ENCODE measurements around the gene IGSF23. TPM values are rescaled to one million over a fixed set of nuclear protein-coding genes. Genes with fewer than 3 reads are reported as not detected.

The IGSF23 gene
- total and polyA plus RNA-seq, 2 experiments from 2014 or later, result not detected

DNA sequence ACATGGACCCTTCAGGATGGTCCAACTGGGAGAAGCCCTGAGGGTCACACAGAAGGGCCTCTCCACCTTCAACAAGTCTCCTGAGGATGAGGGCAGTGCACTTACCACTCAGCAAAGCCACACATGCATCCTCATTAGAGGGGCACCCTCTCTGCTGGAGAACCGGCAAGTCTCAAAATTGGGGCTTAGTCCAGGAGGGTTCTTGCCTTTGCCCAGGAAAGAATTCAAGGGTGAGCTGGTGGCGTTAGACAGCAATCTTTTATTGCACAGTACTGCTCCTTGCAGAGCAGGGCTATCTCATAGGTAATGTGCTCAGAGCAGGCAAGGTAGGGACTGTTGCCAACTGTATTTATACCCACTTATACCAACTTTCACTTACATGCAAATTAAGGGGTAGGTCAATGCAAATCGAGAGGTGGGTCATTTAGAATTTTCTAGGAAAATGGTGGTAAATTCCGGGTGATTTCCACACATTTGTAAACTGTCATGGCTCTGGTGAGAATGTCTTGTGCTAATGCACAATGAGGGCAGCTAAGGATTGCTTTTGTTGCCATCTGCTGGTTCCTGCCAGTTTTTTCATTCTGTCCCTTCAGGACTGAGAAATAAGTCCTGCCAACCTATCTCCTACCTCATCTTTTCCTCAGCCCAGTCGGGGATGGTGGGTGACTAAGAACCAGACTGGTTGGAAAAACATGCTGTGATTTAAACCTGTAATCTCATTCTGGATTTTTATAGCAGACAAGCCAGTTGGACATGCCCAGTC, 27.8 kb upstream of the IGSF23 start:
- no peak overlapping the region for H3K4me2 ChIP-seq
- H2AFZ ChIP-seq, result no peak overlapping the region
- no peaks in the 10 kb centered on the region for H3K27me3 ChIP-seq (ENCODE audit: insufficient read depth)
- TF ChIP-seq, protein P1, sequence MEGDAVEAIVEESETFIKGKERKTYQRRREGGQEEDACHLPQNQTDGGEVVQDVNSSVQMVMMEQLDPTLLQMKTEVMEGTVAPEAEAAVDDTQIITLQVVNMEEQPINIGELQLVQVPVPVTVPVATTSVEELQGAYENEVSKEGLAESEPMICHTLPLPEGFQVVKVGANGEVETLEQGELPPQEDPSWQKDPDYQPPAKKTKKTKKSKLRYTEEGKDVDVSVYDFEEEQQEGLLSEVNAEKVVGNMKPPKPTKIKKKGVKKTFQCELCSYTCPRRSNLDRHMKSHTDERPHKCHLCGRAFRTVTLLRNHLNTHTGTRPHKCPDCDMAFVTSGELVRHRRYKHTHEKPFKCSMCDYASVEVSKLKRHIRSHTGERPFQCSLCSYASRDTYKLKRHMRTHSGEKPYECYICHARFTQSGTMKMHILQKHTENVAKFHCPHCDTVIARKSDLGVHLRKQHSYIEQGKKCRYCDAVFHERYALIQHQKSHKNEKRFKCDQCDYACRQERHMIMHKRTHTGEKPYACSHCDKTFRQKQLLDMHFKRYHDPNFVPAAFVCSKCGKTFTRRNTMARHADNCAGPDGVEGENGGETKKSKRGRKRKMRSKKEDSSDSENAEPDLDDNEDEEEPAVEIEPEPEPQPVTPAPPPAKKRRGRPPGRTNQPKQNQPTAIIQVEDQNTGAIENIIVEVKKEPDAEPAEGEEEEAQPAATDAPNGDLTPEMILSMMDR (conservative IDR thresholded peaks at IDR 0.05; ENCODE audit: low read depth in 2 of 2), result no peak
- TF ChIP-seq, protein P2, sequence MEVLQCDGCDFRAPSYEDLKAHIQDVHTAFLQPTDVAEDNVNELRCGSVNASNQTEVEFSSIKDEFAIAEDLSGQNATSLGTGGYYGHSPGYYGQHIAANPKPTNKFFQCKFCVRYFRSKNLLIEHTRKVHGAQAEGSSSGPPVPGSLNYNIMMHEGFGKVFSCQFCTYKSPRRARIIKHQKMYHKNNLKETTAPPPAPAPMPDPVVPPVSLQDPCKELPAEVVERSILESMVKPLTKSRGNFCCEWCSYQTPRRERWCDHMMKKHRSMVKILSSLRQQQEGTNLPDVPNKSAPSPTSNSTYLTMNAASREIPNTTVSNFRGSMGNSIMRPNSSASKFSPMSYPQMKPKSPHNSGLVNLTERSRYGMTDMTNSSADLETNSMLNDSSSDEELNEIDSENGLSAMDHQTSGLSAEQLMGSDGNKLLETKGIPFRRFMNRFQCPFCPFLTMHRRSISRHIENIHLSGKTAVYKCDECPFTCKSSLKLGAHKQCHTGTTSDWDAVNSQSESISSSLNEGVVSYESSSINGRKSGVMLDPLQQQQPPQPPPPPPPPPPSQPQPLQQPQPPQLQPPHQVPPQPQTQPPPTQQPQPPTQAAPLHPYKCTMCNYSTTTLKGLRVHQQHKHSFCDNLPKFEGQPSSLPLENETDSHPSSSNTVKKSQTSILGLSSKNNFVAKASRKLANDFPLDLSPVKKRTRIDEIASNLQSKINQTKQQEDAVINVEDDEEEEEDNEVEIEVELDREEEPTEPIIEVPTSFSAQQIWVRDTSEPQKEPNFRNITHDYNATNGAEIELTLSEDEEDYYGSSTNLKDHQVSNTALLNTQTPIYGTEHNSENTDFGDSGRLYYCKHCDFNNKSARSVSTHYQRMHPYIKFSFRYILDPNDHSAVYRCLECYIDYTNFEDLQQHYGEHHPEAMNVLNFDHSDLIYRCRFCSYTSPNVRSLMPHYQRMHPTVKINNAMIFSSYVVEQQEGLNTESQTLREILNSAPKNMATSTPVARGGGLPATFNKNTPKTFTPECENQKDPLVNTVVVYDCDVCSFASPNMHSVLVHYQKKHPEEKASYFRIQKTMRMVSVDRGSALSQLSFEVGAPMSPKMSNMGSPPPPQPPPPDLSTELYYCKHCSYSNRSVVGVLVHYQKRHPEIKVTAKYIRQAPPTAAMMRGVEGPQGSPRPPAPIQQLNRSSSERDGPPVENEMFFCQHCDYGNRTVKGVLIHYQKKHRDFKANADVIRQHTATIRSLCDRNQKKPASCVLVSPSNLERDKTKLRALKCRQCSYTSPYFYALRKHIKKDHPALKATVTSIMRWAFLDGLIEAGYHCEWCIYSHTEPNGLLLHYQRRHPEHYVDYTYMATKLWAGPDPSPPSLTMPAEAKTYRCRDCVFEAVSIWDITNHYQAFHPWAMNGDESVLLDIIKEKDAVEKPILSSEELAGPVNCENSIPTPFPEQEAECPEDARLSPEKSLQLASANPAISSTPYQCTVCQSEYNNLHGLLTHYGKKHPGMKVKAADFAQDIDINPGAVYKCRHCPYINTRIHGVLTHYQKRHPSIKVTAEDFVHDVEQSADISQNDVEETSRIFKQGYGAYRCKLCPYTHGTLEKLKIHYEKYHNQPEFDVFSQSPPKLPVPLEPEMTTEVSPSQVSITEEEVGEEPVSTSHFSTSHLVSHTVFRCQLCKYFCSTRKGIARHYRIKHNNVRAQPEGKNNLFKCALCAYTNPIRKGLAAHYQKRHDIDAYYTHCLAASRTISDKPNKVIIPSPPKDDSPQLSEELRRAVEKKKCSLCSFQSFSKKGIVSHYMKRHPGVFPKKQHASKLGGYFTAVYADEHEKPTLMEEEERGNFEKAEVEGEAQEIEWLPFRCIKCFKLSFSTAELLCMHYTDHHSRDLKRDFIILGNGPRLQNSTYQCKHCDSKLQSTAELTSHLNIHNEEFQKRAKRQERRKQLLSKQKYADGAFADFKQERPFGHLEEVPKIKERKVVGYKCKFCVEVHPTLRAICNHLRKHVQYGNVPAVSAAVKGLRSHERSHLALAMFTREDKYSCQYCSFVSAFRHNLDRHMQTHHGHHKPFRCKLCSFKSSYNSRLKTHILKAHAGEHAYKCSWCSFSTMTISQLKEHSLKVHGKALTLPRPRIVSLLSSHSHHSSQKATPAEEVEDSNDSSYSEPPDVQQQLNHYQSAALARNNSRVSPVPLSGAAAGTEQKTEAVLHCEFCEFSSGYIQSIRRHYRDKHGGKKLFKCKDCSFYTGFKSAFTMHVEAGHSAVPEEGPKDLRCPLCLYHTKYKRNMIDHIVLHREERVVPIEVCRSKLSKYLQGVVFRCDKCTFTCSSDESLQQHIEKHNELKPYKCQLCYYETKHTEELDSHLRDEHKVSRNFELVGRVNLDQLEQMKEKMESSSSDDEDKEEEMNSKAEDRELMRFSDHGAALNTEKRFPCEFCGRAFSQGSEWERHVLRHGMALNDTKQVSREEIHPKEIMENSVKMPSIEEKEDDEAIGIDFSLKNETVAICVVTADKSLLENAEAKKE (CRISPR knock-in tag; IDR thresholded peaks at IDR 0.05), result no peak
- TF ChIP-seq NANOG (IDR thresholded peaks at IDR 0.05; ENCODE audit: borderline replicate concordance) (no peak), POLR2AphosphoS5 (IDR thresholded peaks at IDR 0.05; ENCODE audit: low read depth) (no peak), CREB1 (CRISPR knock-in tag; IDR thresholded peaks at IDR 0.05; ENCODE audit: low read depth) (no peak), ZNF114 (CRISPR knock-in tag; IDR thresholded peaks at IDR 0.05) (no peak), JUNB (IDR thresholded peaks at IDR 0.05; ENCODE audit: unreplicated experiment) (no peak), EZH2 (IDR thresholded peaks at IDR 0.05; ENCODE audit: low read depth, unreplicated experiment) (no peak), ZNF331 (CRISPR knock-in tag; IDR thresholded peaks at IDR 0.05; ENCODE audit: low read depth) (no peak), STAT1 (IDR thresholded peaks at IDR 0.05; ENCODE audit: unreplicated experiment) (no peak), EZH2phosphoT487 (IDR thresholded peaks at IDR 0.05; ENCODE audit: unreplicated experiment) (no peak)
- TF ChIP-seq, protein P3, sequence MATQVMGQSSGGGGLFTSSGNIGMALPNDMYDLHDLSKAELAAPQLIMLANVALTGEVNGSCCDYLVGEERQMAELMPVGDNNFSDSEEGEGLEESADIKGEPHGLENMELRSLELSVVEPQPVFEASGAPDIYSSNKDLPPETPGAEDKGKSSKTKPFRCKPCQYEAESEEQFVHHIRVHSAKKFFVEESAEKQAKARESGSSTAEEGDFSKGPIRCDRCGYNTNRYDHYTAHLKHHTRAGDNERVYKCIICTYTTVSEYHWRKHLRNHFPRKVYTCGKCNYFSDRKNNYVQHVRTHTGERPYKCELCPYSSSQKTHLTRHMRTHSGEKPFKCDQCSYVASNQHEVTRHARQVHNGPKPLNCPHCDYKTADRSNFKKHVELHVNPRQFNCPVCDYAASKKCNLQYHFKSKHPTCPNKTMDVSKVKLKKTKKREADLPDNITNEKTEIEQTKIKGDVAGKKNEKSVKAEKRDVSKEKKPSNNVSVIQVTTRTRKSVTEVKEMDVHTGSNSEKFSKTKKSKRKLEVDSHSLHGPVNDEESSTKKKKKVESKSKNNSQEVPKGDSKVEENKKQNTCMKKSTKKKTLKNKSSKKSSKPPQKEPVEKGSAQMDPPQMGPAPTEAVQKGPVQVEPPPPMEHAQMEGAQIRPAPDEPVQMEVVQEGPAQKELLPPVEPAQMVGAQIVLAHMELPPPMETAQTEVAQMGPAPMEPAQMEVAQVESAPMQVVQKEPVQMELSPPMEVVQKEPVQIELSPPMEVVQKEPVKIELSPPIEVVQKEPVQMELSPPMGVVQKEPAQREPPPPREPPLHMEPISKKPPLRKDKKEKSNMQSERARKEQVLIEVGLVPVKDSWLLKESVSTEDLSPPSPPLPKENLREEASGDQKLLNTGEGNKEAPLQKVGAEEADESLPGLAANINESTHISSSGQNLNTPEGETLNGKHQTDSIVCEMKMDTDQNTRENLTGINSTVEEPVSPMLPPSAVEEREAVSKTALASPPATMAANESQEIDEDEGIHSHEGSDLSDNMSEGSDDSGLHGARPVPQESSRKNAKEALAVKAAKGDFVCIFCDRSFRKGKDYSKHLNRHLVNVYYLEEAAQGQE (IDR thresholded peaks at IDR 0.05; ENCODE audit: unreplicated experiment), result no peak
- TF ChIP-seq, protein P4, sequence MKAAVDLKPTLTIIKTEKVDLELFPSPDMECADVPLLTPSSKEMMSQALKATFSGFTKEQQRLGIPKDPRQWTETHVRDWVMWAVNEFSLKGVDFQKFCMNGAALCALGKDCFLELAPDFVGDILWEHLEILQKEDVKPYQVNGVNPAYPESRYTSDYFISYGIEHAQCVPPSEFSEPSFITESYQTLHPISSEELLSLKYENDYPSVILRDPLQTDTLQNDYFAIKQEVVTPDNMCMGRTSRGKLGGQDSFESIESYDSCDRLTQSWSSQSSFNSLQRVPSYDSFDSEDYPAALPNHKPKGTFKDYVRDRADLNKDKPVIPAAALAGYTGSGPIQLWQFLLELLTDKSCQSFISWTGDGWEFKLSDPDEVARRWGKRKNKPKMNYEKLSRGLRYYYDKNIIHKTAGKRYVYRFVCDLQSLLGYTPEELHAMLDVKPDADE (IDR thresholded peaks at IDR 0.05), result no peak
- no peaks in the 10 kb centered on the region for H3K36me3 ChIP-seq (ENCODE audit: insufficient read depth)
- no peaks in the 10 kb centered on the region for H3F3A ChIP-seq (replicated peaks; ENCODE audit: low read depth)
- Mint-ChIP-seq H3K36me3 (ENCODE audit: low read depth) (peaks cover 8% of the 10 kb centered on the region; the same call in 2 of the 3 replicates), H3K4me3 (no peak overlapping the region), H3K27ac (no peak overlapping the region), H3K9me3 (peaks cover 19% of the 10 kb centered on the region; the same call in 2 of the 3 replicates), H3K27me3 (ENCODE audit: insufficient read depth, low read depth, poor library complexity) (peaks cover 10% of the 10 kb centered on the region), H3K4me1 (no peaks in the 10 kb centered on the region)
- H3K9me2 ChIP-seq (ENCODE audit: insufficient read depth), result peaks cover 6% of the 10 kb centered on the region; the same call in 1 of the 2 replicates
- no peak overlapping the region for H3K27ac ChIP-seq (ENCODE audit: low read depth)
- ATAC-seq, result no peak
- DNase-seq (ENCODE audit: low spot score), result no peak
- no peaks in the 10 kb centered on the region for H3K4me1 ChIP-seq (ENCODE audit: insufficient read depth)
- no peaks in the 10 kb centered on the region for H3K79me2 ChIP-seq (replicated peaks; ENCODE audit: insufficient read depth)
- no peaks in the 10 kb centered on the region for H4K20me1 ChIP-seq (replicated peaks; ENCODE audit: insufficient read depth)
- no peak overlapping the region for H3K4me3 ChIP-seq

All from GM23338 (cell line).